IMR-90 (cell line): ENCODE measurements around the gene CRISPLD2.

Experiments used
- CEBPB ChIP-seq: IDR thresholded peaks from 2 replicates; pipeline ENCODE4 v1.6.1; 2012; ENCODE audit warnings: low read depth, low read length, improper control_type of control experiment
- CTCF ChIP-seq: conservative IDR thresholded peaks from 2 replicates; pipeline ENCODE4 v1.5.1; 2012; ENCODE audit warnings: mild to moderate bottlenecking, low read depth, low read length, improper control_type of control experiment
- FOS ChIP-seq: fragments of 150-350 bp; IDR thresholded peaks from 2 replicates; pipeline ENCODE4 v1.6.1; 2016; ENCODE audit warnings: low read depth, low read length
- MAZ ChIP-seq: IDR thresholded peaks from 2 replicates; pipeline ENCODE4 v1.6.1; 2012; ENCODE audit warnings: low read depth, mild to moderate bottlenecking, low read length, improper control_type of control experiment, moderate library complexity, borderline replicate concordance
- POLR2A ChIP-seq: IDR thresholded peaks from 2 replicates; pipeline ENCODE4 v1.6.1; 2012; ENCODE audit warnings: mild to moderate bottlenecking, low read depth, low read length
- RAD21 ChIP-seq: IDR thresholded peaks from 2 replicates; pipeline ENCODE4 v1.6.1; 2012; ENCODE audit warnings: low read length, improper control_type of control experiment
- SMC3 ChIP-seq: fragments of 150-350 bp; IDR thresholded peaks from 2 replicates; pipeline ENCODE4 v1.6.1; 2016; ENCODE audit warnings: low read depth, mild to moderate bottlenecking, antibody characterized with exemption, low read length, moderate library complexity
- USF2 ChIP-seq: fragments of 150-350 bp; IDR thresholded peaks from 2 replicates; pipeline ENCODE4 v1.6.1; 2017; ENCODE audit warnings: mild to moderate bottlenecking, antibody characterized with exemption, low read length, low read depth

- TF ChIP-seq CTCF = no peak
- TF ChIP-seq POLR2A = no peak
- no peak for TF ChIP-seq RAD21
- no peak for TF ChIP-seq USF2
- TF ChIP-seq CEBPB = peak; percentile 19; the same call in 1 of the 2 replicates
- no peak for TF ChIP-seq FOS
- TF ChIP-seq MAZ = no peak
- no peak for TF ChIP-seq SMC3
These were observed 87.8 kb downstream of the CRISPLD2 start for GRCh38 chr16:84907575-84907974.
